H1 (cell line): ENCODE measurements around the gene GPR160. TPM values are rescaled to one million over a fixed set of nuclear protein-coding genes. Genes with fewer than 3 reads are reported as not detected.

Experiments used
- CTCF ChIA-PET: fragments of 300-600 bp; sonication (Branson Sonifier 250); formaldehyde crosslinking; loops from one replicate; lab custom pipeline; 2021; ENCODE audit not compliant: partially characterized antibody; lab: Charles Lee
- POLR2A ChIA-PET: fragments of 300-600 bp; sonication (Branson Sonifier 250); formaldehyde crosslinking; loops from one replicate; lab custom pipeline; 2021; ENCODE audit warnings: inconsistent platforms; ENCODE audit not compliant: partially characterized antibody; lab: Charles Lee
- DNase-seq, 2 experiments: peaks; one replicate each; pipeline versions ENCODE4 v3.0.0 to v3.0.0-alpha.2; 2010 to 2022; ENCODE audit warnings: low spot score in 2 of 2, low read depth in 1 of 2, mixed read lengths in 1 of 2
- FAIRE-seq: peaks from 2 replicates; lab custom pipeline; 2011; peaks lifted over from hg19 to GRCh38; lab: Jason Lieb, UNC
- H2AFZ ChIP-seq: 2 replicates; pipeline ENCODE4 v1.8.1; 2012; ENCODE audit warnings: low read length, inconsistent platforms
- H2AK5ac ChIP-seq: 2 replicates; pipeline ENCODE4 v1.6.1; 2013; ENCODE audit warnings: low read depth, low read length
- H2BK120ac ChIP-seq: replicated peaks from 2 replicates; pipeline ENCODE3; 2013; ENCODE audit warnings: low read depth, low read length, inconsistent platforms
- H2BK12ac ChIP-seq: 2 replicates; pipeline ENCODE4 v1.6.1; 2013; ENCODE audit warnings: low read depth, low read length
- H2BK15ac ChIP-seq: 2 replicates; pipeline ENCODE4 v1.6.1; 2013; ENCODE audit warnings: low read length
- H2BK20ac ChIP-seq: 2 replicates; pipeline ENCODE4 v1.6.1; 2013; ENCODE audit warnings: low read length
- H2BK5ac ChIP-seq: 2 replicates; pipeline ENCODE4 v1.6.1; 2013; ENCODE audit warnings: low read depth, low read length
- H3K14ac ChIP-seq: 2 replicates; pipeline ENCODE4 v1.6.1; 2013; ENCODE audit warnings: inconsistent platforms; ENCODE audit not compliant: insufficient read length
- H3K18ac ChIP-seq: 2 replicates; pipeline ENCODE4 v1.6.1; 2013; ENCODE audit warnings: low read length; ENCODE audit errors: extremely low read depth
- H3K23ac ChIP-seq: 2 replicates; pipeline ENCODE4 v1.6.1; 2013; ENCODE audit warnings: inconsistent platforms; ENCODE audit not compliant: insufficient read length
- H3K23me2 ChIP-seq: 2 replicates; pipeline ENCODE4 v1.6.1; 2013; ENCODE audit warnings: low read depth, low read length
- H3K27ac ChIP-seq: 2 replicates; pipeline ENCODE4 v1.6.1; 2011; ENCODE audit warnings: low read depth, low read length, inconsistent platforms
- H3K27me3 ChIP-seq, 4 experiments: replicated peaks in 1 of 4; 1 replicate in 1 of 4; 2 replicates in 3 of 4; pipeline versions ENCODE4 v1.6.1 to v1.8.1; 2011 to 2013; ENCODE audit warnings: low read length in 3 of 4, mild to moderate bottlenecking in 3 of 4, inconsistent platforms in 2 of 4, mixed read lengths in 2 of 4, moderate library complexity in 1 of 4; ENCODE audit not compliant: control insufficient read depth in 3 of 4, insufficient read depth in 3 of 4; ENCODE audit errors: extremely low read depth in 1 of 4
- H3K36me3 ChIP-seq, 4 experiments: 2 replicates each; pipeline versions ENCODE4 v1.6.1 to v1.8.1; 2011 to 2013; ENCODE audit warnings: mild to moderate bottlenecking in 4 of 4, low read length in 3 of 4, moderate library complexity in 2 of 4, control low read depth in 1 of 4, inconsistent platforms in 1 of 4; ENCODE audit not compliant: insufficient read depth in 4 of 4, control insufficient read depth in 2 of 4
- H3K4ac ChIP-seq: replicated peaks from 2 replicates; pipeline ENCODE3; 2013; ENCODE audit warnings: low read length, low read depth, mixed read lengths, inconsistent platforms; ENCODE audit not compliant: insufficient read length
- H3K4me1 ChIP-seq, 4 experiments: replicated peaks in 1 of 4; 1 replicate in 1 of 4; 2 replicates in 3 of 4; pipeline versions ENCODE4 v1.6.1 to v1.8.1; 2011 to 2013; ENCODE audit warnings: low read length in 3 of 4, inconsistent platforms in 2 of 4, mixed read lengths in 1 of 4; ENCODE audit not compliant: insufficient read depth in 4 of 4, control insufficient read depth in 3 of 4
- H3K4me2 ChIP-seq, 2 experiments: 2 replicates each; pipeline versions ENCODE4 v1.6.1 to v1.8.1; 2011 to 2013; ENCODE audit warnings: low read depth in 2 of 2, low read length in 2 of 2, control low read depth in 1 of 2, inconsistent platforms in 1 of 2, mild to moderate bottlenecking in 1 of 2; ENCODE audit not compliant: insufficient read depth in 1 of 2
- H3K4me3 ChIP-seq, 4 experiments: fragments of 200-600, 300-600 bp in 1 of 4; sonication (generic), shearing (Covaris generic), sonication (Bioruptor Twin) in 1 of 4; 2 replicates each; pipeline versions ENCODE4 v1.5.1 to v1.8.1; 2011 to 2016; ENCODE audit warnings: low read length in 4 of 4, low read depth in 3 of 4, control low read depth in 2 of 4, inconsistent platforms in 2 of 4, mild to moderate bottlenecking in 2 of 4, mixed read lengths in 1 of 4, moderate library complexity in 1 of 4; ENCODE audit not compliant: insufficient read depth in 2 of 4; ENCODE audit errors: extremely low read depth in 1 of 4
- H3K56ac ChIP-seq: replicated peaks from 2 replicates; pipeline ENCODE3; 2013; ENCODE audit warnings: low read depth, mild to moderate bottlenecking, mixed read lengths, low read length, inconsistent platforms; ENCODE audit not compliant: insufficient read length
- H3K79me1 ChIP-seq: 2 replicates; pipeline ENCODE4 v1.6.1; 2013; ENCODE audit warnings: low read depth, low read length, control low read depth
- H3K79me2 ChIP-seq, 2 experiments: 2 replicates each; pipeline versions ENCODE4 v1.6.1 to v1.8.1; 2012 to 2013; ENCODE audit warnings: low read length in 2 of 2, mild to moderate bottlenecking in 2 of 2, inconsistent platforms in 1 of 2; ENCODE audit not compliant: insufficient read depth in 2 of 2, control insufficient read depth in 1 of 2
- H3K9ac ChIP-seq, 4 experiments: replicated peaks in 1 of 4; 1 replicate in 1 of 4; 2 replicates in 3 of 4; pipeline versions ENCODE4 v1.6.1 to v1.8.1; 2011 to 2013; ENCODE audit warnings: low read depth in 3 of 4, low read length in 3 of 4, control low read depth in 2 of 4, mild to moderate bottlenecking in 2 of 4, moderate library complexity in 2 of 4, inconsistent platforms in 1 of 4; ENCODE audit errors: extremely low read depth in 1 of 4
- H3K9me3 ChIP-seq, 2 experiments: 2 replicates each; pipeline versions ENCODE4 v1.6.1 to v1.8.1; 2012 to 2013; ENCODE audit warnings: mild to moderate bottlenecking in 2 of 2, moderate library complexity in 2 of 2, control low read depth in 1 of 2, inconsistent platforms in 1 of 2, low read depth in 1 of 2, low read length in 1 of 2, mixed read lengths in 1 of 2; ENCODE audit not compliant: insufficient read depth in 2 of 2
- H4K20me1 ChIP-seq, 2 experiments: replicated peaks in 1 of 2; 2 replicates each; pipeline versions ENCODE3 to v1.8.1; 2011 to 2013; ENCODE audit warnings: inconsistent platforms in 2 of 2, low read length in 2 of 2, mild to moderate bottlenecking in 1 of 2; ENCODE audit not compliant: insufficient read depth in 2 of 2, control insufficient read depth in 1 of 2
- H4K5ac ChIP-seq: 2 replicates; pipeline ENCODE4 v1.6.1; 2013; ENCODE audit warnings: low read length, low read depth, mixed read lengths, inconsistent platforms; ENCODE audit not compliant: insufficient read length
- H4K8ac ChIP-seq: 2 replicates; pipeline ENCODE4 v1.8.0; 2013; ENCODE audit warnings: mild to moderate bottlenecking, moderate library complexity, low read length, inconsistent platforms; ENCODE audit not compliant: insufficient read depth; ENCODE audit errors: extremely low read depth
- H4K91ac ChIP-seq: replicated peaks from 2 replicates; pipeline ENCODE3; 2013; ENCODE audit warnings: low read length, mixed read lengths, inconsistent platforms; ENCODE audit not compliant: insufficient read length
- ATF2 ChIP-seq: IDR thresholded peaks from 2 replicates; pipeline ENCODE4 v1.6.1; 2012; ENCODE audit warnings: low read length, inconsistent platforms
- CBX5 ChIP-seq: fragments of 300-800, 300-1000 bp; sonication (generic); IDR thresholded peaks from 2 replicates; pipeline ENCODE4 v1.7.1; 2016; ENCODE audit warnings: antibody characterized with exemption, low read length, low read depth
- CBX8 ChIP-seq: fragments of 300-800, 300-1000 bp; sonication (generic); IDR thresholded peaks from 2 replicates; pipeline ENCODE4 v1.7.1; 2016; ENCODE audit warnings: low read depth, low read length, borderline replicate concordance
- EZH2 ChIP-seq: fragments of 200-600 bp; sonication (generic); IDR thresholded peaks from 2 replicates; pipeline ENCODE4 v1.7.1; 2012; ENCODE audit warnings: low read depth, mild to moderate bottlenecking, moderate library complexity, low read length, inconsistent platforms; ENCODE audit not compliant: severe bottlenecking
- KDM5A ChIP-seq: fragments of 200-600 bp; IDR thresholded peaks from 2 replicates; pipeline ENCODE4 v1.7.1; 2012; ENCODE audit warnings: mild to moderate bottlenecking, low read length, inconsistent platforms, mixed read lengths
- NRF1 ChIP-seq: IDR thresholded peaks from 2 replicates; pipeline ENCODE4 v1.6.1; 2011; ENCODE audit warnings: mild to moderate bottlenecking, low read depth, low read length, improper control_type of control experiment
- POLR2A ChIP-seq, 2 experiments: IDR thresholded peaks; 1 replicate in 1 of 2; 2 replicates in 1 of 2; pipeline ENCODE4 v1.6.1; 2011; ENCODE audit warnings: low read depth in 2 of 2, low read length in 2 of 2, mild to moderate bottlenecking in 2 of 2; ENCODE audit errors: control extremely low read depth in 1 of 2
- POLR2AphosphoS5 ChIP-seq: IDR thresholded peaks from 2 replicates; pipeline ENCODE4 v1.6.1; 2011; ENCODE audit warnings: low read depth, low read length
- RXRA ChIP-seq: IDR thresholded peaks from 2 replicates; pipeline ENCODE4 v1.6.1; 2011; ENCODE audit warnings: low read depth, mild to moderate bottlenecking, low read length, moderate library complexity; ENCODE audit not compliant: insufficient read depth
- SP2 ChIP-seq: IDR thresholded peaks from 2 replicates; pipeline ENCODE4 v1.6.1; 2012; ENCODE audit warnings: mild to moderate bottlenecking, low read length, inconsistent platforms
- SUZ12 ChIP-seq: fragments of 200-600 bp; sonication (generic); IDR thresholded peaks from 2 replicates; pipeline ENCODE4 v1.6.1; 2012; ENCODE audit warnings: mild to moderate bottlenecking, inconsistent platforms, low read length, moderate library complexity, mixed read lengths
- TAF7 ChIP-seq: optimal IDR thresholded peaks from 2 replicates; pipeline ENCODE3; 2011; ENCODE audit warnings: low read depth, mild to moderate bottlenecking, inconsistent platforms, low read length, moderate library complexity, borderline replicate concordance
- TCF12 ChIP-seq: IDR thresholded peaks from 2 replicates; pipeline ENCODE4 v1.6.1; 2011; ENCODE audit warnings: low read depth, mild to moderate bottlenecking, low read length
- YY1 ChIP-seq: IDR thresholded peaks from 2 replicates; pipeline ENCODE4 v1.6.1; 2011; ENCODE audit warnings: low read depth, mild to moderate bottlenecking, low read length
- WGBS, 2 experiments: shearing (Covaris generic) in 1 of 2; methylation state at CpG; one replicate each; pipeline versions ENCODE4 v1.1.6 to v1.1.7; 2013 to 2015; ENCODE audit warnings: low lambda C conversion rate in 2 of 2, mixed read lengths in 2 of 2, inconsistent platforms in 1 of 2, low coverage in 1 of 2, missing lambda C conversion rate in 1 of 2; ENCODE audit not compliant: insufficient replicate concordance in 2 of 2, insufficient coverage in 1 of 2, insufficient read length in 1 of 2; ENCODE audit errors: extremely low coverage in 1 of 2, missing lambda C conversion rate in 1 of 2; 5-methylcytosine and 5-hydroxymethylcytosine counted together
- polyA plus RNA-seq, 7 experiments: library from polyadenylated mRNA; depleted of rRNA in 3 of 7; stranded (reverse) in 5 of 7; unstranded in 2 of 7; fragments of >200 nt in 5 of 7; fragments of 200-250 nt in 2 of 7; gene quantifications; 1 replicate in 5 of 7; 2 replicates in 1 of 7; 4 replicates in 1 of 7; pipeline versions ENCODE4 v1.2.1 to v1.2.3, GENCODE V29; 2011 to 2013; ENCODE audit warnings: missing spikeins in 2 of 7, mixed read lengths in 2 of 7
- total RNA-seq: library from RNA; stranded (reverse); fragmentation: NEBNext Ultra II Directional; extraction: Animal tissue kit (Norgen Biotek cat#: 25700); gene quantifications from 2 replicates; pipeline ENCODE4 v1.2.1, GENCODE V29; 2021

The GPR160 gene
- total and polyA plus RNA-seq, 2 of the 8 experiments (the other 6 are each of a cell fraction or from before 2014, with no cell fraction given): 14.3 to 16.6 TPM

- no peak overlapping the region for H2AK5ac ChIP-seq
- no peak overlapping the region for H4K5ac ChIP-seq
- ChIA-PET CTCF (no interaction called here), POLR2A (interaction anchor here (2.1 kb wide), 1 partner anchor 10 kb away, joined by 6 read pairs; no protein-coding TSS in a partner anchor)
- H4K91ac ChIP-seq: no peak overlapping the region
- peaks cover 0 to 3% (median 0%) of the 10 kb centered on the region in 4 experiments; a peak in 1 of 7 replicates for H3K4me1 ChIP-seq
- H3K36me3 ChIP-seq: no peaks in the 10 kb centered on the region
- H3K18ac ChIP-seq: no peak overlapping the region
- WGBS, 2 experiments: 92% methylated on average over 4 of the region's 4 CpGs; no CpG with 5 or more reads in 1 of the 2 experiments
- H3K79me2 ChIP-seq: no peaks in the 10 kb centered on the region; a peak in 2 of 4 replicates
- H3K9ac ChIP-seq: no peak overlapping the region
- no peak overlapping the region for H3K4me2 ChIP-seq
- H3K27ac ChIP-seq: no peak overlapping the region
- DNase-seq (no peak), FAIRE-seq (no peak)
- H2BK5ac ChIP-seq: no peak overlapping the region
- no peak overlapping the region for H3K23ac ChIP-seq
- H2BK12ac ChIP-seq: no peak overlapping the region
- no peak overlapping the region for H2AFZ ChIP-seq
- H4K8ac ChIP-seq: no peak overlapping the region
- no peak overlapping the region for H3K14ac ChIP-seq
- H2BK15ac ChIP-seq: no peak overlapping the region
- no peak overlapping the region for H2BK20ac ChIP-seq
- H3K27me3 ChIP-seq: no peaks in the 10 kb centered on the region
- H4K20me1 ChIP-seq: peaks cover 0 to 2% of the 10 kb centered on the region in 2 experiments
- no peak overlapping the region for H3K4me3 ChIP-seq
- no peak overlapping the region for H3K4ac ChIP-seq
- peaks cover 3% of the 10 kb centered on the region for H3K79me1 ChIP-seq
- no peak overlapping the region for H3K56ac ChIP-seq
- H3K23me2 ChIP-seq: no peaks in the 10 kb centered on the region
- H2BK120ac ChIP-seq: no peak overlapping the region
- H3K9me3 ChIP-seq: no peaks in the 10 kb centered on the region
- TF ChIP-seq TAF7: no peak
- TF ChIP-seq CBX8: no peak
- no peak for TF ChIP-seq CBX5
- no peak for TF ChIP-seq SP2
- no peak for TF ChIP-seq POLR2AphosphoS5
- no peak for TF ChIP-seq TCF12
- TF ChIP-seq KDM5A: no peak
- no peak for TF ChIP-seq EZH2
- no peak for TF ChIP-seq NRF1
- no peak for TF ChIP-seq YY1
- no peak for TF ChIP-seq SUZ12
- no peak for TF ChIP-seq POLR2A (IDR thresholded peaks at IDR 0.05; ENCODE audit: control extremely low read depth in 1 of 2, low read depth in 2 of 2, low read length in 2 of 2)
- TF ChIP-seq ATF2: no peak
- TF ChIP-seq RXRA: no peak
Measured at GRCh38 chr3:170050753-170051152, 13.0 kb downstream of the GPR160 start.
